ENCODE data around the gene ZFP36.

Gene ZFP36, protein sequence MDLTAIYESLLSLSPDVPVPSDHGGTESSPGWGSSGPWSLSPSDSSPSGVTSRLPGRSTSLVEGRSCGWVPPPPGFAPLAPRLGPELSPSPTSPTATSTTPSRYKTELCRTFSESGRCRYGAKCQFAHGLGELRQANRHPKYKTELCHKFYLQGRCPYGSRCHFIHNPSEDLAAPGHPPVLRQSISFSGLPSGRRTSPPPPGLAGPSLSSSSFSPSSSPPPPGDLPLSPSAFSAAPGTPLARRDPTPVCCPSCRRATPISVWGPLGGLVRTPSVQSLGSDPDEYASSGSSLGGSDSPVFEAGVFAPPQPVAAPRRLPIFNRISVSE

DNA sequence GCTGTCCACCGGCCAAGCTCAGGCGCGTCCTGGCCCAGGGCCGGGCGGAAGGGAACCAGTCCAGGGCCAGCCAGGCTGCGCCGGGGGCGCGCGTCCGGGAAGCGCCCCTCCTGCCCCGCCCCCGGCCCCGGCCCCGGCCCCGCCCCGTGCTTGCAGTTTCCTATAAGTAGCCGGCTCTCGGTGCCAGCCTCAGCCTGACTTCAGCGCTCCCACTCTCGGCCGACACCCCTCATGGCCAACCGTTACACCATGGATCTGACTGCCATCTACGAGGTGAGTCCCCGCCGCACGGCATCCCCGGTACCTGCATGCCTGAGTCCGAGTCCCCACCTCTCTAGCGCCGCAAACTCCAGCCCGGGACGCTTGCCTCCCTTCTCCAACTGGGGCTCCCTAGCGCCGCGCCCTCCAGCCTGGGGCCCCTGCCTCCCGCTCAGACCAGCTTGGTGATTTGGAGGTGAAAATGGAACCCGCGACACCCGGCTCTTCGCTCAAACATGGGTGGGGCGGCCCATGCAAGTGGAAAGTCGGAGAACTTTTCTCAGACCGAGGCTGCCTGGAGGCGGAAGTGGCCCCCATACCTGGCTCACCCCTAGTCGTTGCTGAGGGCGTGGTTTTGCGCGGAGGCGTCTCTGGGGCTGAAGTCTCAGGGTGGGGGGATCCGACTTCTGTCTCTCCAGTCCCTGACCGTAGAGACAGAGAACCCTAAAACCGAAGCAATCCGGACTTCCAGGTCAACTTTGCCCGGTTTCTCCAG is at the start of gene ZFP36:
TSS of gene ZFP36 (plus strand) at position 192 of the 754 bp plus-strand sequence. CDS start at position 250, 58 bp downstream.
- TF ChIP-seq, protein P1, sequence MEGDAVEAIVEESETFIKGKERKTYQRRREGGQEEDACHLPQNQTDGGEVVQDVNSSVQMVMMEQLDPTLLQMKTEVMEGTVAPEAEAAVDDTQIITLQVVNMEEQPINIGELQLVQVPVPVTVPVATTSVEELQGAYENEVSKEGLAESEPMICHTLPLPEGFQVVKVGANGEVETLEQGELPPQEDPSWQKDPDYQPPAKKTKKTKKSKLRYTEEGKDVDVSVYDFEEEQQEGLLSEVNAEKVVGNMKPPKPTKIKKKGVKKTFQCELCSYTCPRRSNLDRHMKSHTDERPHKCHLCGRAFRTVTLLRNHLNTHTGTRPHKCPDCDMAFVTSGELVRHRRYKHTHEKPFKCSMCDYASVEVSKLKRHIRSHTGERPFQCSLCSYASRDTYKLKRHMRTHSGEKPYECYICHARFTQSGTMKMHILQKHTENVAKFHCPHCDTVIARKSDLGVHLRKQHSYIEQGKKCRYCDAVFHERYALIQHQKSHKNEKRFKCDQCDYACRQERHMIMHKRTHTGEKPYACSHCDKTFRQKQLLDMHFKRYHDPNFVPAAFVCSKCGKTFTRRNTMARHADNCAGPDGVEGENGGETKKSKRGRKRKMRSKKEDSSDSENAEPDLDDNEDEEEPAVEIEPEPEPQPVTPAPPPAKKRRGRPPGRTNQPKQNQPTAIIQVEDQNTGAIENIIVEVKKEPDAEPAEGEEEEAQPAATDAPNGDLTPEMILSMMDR (IDR thresholded peaks at IDR 0.05; ENCODE audit: insufficient read depth, low read depth, low read length, missing control alignments): peak; percentile 1
- peak; percentile 95 for DNase-seq (ENCODE audit: low read depth)
- H3K4me3 ChIP-seq (ENCODE audit: low read depth, low read length): peak within 1 kb of the TSS; percentile 92

DNA sequence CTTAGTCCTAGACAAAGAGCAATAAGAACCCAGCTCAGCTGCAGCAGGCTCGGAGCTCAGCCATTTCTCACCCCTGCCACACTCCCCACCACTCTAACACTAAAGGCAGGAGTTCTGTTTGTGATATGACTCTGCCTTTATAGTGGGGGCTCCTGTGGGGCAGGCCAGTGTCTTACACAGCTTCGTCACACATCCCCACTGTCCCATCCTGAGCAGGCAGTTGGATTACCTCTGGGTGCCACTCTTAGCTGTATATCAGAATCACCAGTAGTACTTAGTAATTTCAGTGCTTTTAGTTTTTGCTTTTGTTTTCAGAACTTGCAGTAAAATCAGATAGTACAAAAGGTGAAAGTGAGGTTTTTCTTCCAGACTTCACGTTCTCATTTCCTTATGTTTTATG is 47.6 kb upstream of the ZFP36 start:
- no peak for DNase-seq (ENCODE audit: low read depth)
- no peak overlapping the region for H3K4me3 ChIP-seq (ENCODE audit: low read depth, low read length)
- TF ChIP-seq, protein P1 (IDR thresholded peaks at IDR 0.05; ENCODE audit: insufficient read depth, low read depth, low read length, missing control alignments): no peak

DNA sequence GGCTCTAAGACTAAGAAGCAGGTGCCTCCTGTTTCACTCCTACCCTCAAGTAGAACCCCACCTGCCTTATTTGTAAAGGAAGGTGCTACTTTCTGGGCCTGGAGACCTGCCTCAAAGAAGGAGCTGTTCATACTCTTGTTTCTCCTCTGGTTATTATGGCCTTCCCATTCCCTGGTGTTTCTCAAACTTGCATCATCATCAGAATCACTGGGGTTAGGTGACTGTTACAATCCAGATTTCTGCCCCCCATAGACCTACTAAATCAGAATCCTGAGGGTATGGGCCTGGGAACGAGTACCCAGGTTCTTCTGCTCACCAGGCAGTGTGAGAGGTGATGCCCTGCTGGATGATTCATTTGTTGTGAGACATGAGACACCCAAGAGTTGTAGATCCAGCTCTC is 46.0 kb upstream of the ZFP36 start:
- TF ChIP-seq, protein P1 (IDR thresholded peaks at IDR 0.05; ENCODE audit: insufficient read depth, low read depth, low read length, missing control alignments): no peak
- DNase-seq (ENCODE audit: low read depth): no peak
- H3K4me3 ChIP-seq (ENCODE audit: low read depth, low read length): no peak overlapping the region

DNA sequence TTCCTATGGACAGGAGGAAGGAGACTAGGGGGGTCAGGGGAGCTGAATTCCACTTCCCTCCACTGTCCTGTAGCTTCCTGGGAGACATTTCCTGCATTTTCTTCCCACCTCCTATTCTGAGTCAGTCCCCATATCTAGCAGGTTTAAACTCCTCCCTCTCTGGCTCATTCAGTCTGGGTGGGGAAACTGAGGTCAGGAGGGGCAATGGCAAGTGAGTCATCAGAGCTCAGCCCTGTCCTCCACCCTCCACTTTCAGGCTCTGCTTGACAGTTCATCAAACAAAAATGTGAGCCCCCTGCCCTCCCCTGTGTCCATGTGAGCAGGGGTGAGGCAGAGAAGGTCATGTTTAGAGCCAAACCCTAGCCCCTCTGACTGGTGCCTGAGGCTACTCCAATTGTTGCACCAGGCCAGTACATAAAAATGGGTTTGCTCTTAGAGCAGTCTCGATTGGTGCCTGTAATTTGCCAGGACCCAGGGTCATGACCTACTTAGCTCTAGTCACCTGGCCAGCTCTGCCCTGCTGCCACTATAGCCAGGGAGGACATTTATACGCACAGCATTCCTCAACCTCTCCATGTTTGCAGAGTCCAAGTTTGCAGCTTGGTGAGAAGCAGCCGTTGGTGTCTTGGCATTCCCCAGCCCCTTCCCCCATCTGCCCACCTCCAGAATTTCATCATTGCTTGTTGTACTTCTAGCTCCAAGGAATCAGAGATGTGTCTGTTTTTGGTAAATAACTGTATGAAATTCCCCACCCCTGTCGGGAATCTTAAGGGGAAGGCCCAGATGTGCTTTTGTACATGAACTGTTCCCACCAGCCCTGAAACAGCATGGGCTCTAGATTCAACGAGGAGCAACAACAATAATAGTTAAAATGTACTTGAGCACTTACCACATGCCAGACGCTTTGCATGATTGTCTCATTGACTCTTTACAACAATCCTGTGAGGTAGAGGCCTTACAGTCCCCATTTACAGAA is 43.7 kb upstream of the ZFP36 start:
- H3K4me3 ChIP-seq (ENCODE audit: low read depth, low read length): no peak overlapping the region
- TF ChIP-seq, protein P1 (IDR thresholded peaks at IDR 0.05; ENCODE audit: insufficient read depth, low read depth, low read length, missing control alignments): no peak
- no peak for DNase-seq (ENCODE audit: low read depth)

DNA sequence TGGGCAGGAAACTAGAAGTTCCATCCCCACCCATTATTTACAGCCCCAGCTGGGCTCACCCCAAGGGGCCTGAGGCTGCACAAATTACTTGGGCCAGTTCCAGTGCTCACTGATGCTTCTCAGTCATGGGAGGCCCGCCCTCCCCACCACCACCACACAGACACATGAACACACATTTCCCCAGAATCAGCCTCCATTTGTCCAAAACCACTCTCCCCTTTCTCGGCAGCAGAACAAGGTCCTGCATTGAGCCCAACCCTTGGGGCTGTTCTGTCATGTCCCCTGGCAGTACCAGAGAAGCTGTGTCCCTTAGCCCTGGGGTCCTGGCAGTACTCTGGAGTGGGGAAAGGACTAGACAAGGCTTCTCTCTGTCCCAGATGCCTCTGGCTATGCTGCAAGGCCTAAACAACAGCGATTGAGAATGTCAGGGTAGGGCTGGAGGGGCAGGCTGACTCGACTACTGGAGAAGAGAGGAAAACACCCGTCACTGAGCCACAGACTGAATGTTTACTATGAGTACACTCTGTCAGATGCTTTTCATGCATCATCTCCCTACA is 42.7 kb upstream of the ZFP36 start:
- TF ChIP-seq, protein P1 (IDR thresholded peaks at IDR 0.05; ENCODE audit: insufficient read depth, low read depth, low read length, missing control alignments): no peak
- H3K4me3 ChIP-seq (ENCODE audit: low read depth, low read length): no peak overlapping the region
- DNase-seq (ENCODE audit: low read depth): no peak

DNA sequence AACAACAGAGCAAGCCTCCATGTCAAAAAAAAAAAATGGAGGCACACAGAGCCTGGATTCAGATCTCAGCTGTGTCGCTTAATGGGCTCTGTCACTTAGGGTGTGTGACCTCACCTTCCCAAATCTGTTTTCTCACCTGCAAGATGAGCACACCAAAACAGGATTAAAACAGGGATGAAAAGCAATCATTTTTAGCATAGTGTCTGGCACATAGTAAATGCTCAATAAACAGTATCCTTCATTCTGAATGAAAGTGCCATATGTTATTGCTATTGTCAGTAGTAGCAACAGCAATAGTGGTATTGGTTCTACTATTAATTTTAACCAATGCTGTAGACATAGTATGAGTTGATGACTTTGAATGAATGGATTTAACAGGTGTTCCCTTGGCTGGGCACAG is 41.1 kb upstream of the ZFP36 start:
- TF ChIP-seq, protein P1 (IDR thresholded peaks at IDR 0.05; ENCODE audit: insufficient read depth, low read depth, low read length, missing control alignments): no peak
- no peak for DNase-seq (ENCODE audit: low read depth)
- H3K4me3 ChIP-seq (ENCODE audit: low read depth, low read length): no peak overlapping the region
